Uterus (tissue), 2 donors: Measurements from ENCODE around the gene SLCO2A1.

Experiments
- POLR2A ChIP-seq, 2 donors: fragments of 450-650 bp; IDR thresholded peaks; one replicate each; pipeline ENCODE4 v1.6.1; 2016; ENCODE audit warnings: antibody characterized with exemption in 2 of 2, mild to moderate bottlenecking in 1 of 2, moderate library complexity in 1 of 2
- TF ChIP-seq, protein P1 (sequence below), 4 experiments: fragments of 200-600 bp in 2 of 4; fragments of 450-650 bp in 2 of 4; sonication (generic) in 2 of 4; IDR thresholded peaks; one replicate each; pipeline ENCODE4 v1.5.1; 2016 to 2019; ENCODE audit warnings: antibody characterized with exemption in 4 of 4, mild to moderate bottlenecking in 2 of 4, moderate library complexity in 1 of 4

DNA sequence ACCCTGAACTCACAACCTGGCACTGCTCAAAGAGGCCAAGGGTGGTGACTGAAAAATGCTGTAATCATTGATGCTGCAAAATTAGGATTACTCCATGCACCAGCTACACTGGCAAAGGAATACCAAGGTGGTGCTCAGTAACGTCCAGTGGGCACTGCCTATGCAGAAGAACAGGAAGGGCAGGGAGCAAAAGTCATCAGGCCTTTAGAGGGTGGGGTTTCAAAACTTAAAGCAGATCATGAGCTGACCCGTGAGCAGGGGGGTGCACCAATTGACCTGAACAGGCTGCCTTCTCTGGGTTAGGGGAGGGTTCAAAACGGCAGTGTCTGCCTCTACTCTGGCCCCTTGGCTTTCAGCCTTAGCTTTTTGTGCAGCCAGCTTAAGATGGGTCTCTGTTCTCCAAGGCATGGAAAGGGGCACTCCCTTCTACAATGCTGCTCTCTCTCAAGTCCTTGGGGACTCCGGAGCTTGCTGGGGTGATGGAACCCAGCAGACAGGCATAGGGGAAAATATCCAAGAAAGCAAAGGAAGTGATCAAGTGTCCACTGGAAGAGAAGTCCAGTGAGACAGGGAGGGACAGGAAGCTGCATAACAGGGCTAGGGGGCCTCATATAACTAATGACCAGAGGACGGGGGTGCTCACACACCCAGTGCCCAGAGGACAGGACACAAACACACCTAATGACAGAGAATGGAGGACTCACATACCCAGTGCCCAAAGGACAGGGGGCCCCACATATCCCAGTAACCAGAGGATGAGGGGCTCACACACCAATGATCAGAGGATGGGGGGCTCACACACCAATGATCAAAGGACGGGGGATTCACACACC lies 145.5 kb downstream of the SLCO2A1 start:
- TF ChIP-seq, protein P1, sequence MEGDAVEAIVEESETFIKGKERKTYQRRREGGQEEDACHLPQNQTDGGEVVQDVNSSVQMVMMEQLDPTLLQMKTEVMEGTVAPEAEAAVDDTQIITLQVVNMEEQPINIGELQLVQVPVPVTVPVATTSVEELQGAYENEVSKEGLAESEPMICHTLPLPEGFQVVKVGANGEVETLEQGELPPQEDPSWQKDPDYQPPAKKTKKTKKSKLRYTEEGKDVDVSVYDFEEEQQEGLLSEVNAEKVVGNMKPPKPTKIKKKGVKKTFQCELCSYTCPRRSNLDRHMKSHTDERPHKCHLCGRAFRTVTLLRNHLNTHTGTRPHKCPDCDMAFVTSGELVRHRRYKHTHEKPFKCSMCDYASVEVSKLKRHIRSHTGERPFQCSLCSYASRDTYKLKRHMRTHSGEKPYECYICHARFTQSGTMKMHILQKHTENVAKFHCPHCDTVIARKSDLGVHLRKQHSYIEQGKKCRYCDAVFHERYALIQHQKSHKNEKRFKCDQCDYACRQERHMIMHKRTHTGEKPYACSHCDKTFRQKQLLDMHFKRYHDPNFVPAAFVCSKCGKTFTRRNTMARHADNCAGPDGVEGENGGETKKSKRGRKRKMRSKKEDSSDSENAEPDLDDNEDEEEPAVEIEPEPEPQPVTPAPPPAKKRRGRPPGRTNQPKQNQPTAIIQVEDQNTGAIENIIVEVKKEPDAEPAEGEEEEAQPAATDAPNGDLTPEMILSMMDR (IDR thresholded peaks at IDR 0.05) = no peak
- no peak for TF ChIP-seq POLR2A (IDR thresholded peaks at IDR 0.05)
